GM11168 (cell line): ENCODE data around the gene CETP.
"Not testable (repeated sequence)": the region's sequence is repeated elsewhere in the genome, so short reads cannot be mapped to it uniquely, and the experiment has no call there.

Experiments used
- in situ Hi-C: fragments of 300-500 bp; cut with MboI; formaldehyde crosslinking; loops from one replicate; pipeline ENCODE4 v1.12.0; 2022; ENCODE audit warnings: low sequenced_read_pairs; ENCODE audit not compliant: unreplicated experiment

CETP gene

GRCh38 chr16:56950881-56951771, 10.6 kb upstream of the CETP start:
- in situ Hi-C loops: loop anchor here (5.0 kb wide), 1 partner anchor 84 kb away; the partner anchor contains the start of gene SLC12A3

GRCh38 chr16:56953006-56953405, 8.7 kb upstream of the CETP start:
- in situ Hi-C loops: loop anchor here (5.0 kb wide), 1 partner anchor 86 kb away; the partner anchor contains the start of gene SLC12A3

- in situ Hi-C loops: no loop called here
Measured at GRCh38 chr16:56956076-56956475, 5.7 kb upstream of the CETP start.

DNA sequence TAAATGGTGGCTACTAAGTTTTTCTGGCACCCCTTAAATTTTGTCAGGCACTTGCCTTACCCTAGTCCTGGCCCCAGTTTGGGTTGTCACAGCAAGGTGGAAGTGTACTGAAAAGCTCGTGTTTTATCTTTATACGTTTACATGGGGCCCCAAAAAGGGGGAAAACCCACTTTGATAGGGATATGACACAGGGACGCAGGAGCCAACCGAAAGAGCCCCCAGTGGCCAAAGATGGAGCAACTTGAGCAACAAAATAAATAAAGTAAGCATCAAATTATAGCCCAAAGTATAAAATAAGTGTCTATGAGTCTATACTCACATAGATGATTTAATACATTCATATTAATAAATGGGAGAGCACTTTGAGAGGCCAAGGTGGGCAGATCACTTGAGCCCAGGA, 5.0 kb upstream of the CETP start:
- in situ Hi-C loops: no loop called here

DNA sequence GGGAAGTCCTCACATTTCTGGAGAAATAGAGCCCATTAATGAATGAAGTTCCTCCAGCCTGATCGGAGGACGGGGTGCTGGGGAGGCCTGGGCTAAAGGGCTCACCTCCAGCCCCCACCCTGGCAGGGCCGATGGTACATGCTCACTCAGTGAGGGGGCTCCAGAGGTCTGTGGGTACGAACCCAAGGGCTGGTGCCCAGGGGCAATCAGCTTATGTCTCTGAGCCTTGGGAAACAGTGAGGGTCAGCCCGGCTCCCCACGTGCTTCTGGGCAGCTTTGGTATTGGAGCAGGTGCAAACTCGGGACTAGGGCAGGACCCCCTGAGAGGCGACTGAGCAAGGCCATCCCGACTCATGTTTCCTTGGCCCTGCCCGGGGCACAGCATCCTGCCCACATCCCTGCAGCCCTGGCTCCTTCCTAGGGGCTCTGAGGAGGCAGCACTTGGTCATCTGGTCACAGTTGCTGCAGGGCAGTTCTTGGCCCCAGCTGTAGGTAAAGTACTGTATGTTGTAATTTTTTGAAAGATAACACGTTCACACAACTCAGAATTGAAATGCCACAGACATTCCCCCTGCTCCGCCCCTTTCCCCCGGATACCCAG, 969 bp upstream of the CETP start:
- in situ Hi-C loops: no loop called here

GRCh38 chr16:56961386-56961785, 364 bp upstream of the CETP start:
- in situ Hi-C loops: no loop called here

GRCh38 chr16:56964243-56965148, 2.7 kb downstream of the CETP start:
- in situ Hi-C loops: loop anchor here (5.0 kb wide), 1 partner anchor 93 kb away; no protein-coding TSS in a partner anchor

GRCh38 chr16:56965149-56966092, 3.7 kb downstream of the CETP start:
- in situ Hi-C loops: loop anchor here (5.0 kb wide), 1 partner anchor 92 kb away; no protein-coding TSS in a partner anchor

DNA sequence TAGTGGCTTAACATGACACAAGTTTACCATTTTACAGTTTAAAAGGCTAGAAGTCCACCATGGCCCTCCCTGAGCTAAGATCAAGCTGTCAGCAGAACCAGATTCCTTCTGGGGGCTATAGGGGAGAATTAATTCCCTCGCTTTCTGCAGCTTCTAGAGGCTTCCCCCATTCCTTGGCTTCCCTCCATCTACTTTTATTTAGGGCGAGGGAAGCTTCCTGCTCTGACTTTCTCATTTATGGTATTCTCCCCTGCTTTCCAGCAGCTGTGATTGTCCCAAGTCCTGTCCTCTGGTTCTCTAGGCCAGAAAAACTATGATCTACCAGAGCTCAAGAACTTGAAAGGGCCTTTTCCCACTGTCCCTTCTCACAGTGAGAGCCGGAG, 4.3 kb downstream of the CETP start:
- in situ Hi-C loops: loop anchor here (5.0 kb wide), 1 partner anchor 91 kb away; no protein-coding TSS in a partner anchor

DNA sequence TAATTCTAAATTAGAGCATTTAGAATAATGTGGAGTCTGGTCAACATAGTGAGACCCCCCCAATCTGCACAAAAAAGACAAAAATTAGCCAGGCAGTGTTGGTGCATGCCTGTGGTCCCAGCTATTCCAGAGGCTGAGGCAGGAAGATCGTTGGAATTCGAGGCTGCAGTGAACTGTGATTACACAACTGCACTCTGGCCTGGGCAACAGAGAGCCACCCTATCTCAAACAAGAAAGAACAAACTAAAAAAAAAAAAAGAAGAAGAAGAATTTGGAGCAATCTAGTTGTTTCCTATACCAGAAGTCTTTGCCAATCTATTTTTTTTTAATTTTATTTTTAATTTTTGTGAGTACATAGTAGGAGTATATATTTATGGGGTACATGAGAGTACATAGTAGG, 6.0 kb downstream of the CETP start:
- in situ Hi-C loops: loop anchor here (5.0 kb wide), 1 partner anchor 90 kb away; no protein-coding TSS in a partner anchor

- in situ Hi-C loops: loop anchor here (5.0 kb wide), 1 partner anchor 88 kb away; no protein-coding TSS in a partner anchor
Measured at GRCh38 chr16:56969769-56970168, 8.0 kb downstream of the CETP start.

DNA sequence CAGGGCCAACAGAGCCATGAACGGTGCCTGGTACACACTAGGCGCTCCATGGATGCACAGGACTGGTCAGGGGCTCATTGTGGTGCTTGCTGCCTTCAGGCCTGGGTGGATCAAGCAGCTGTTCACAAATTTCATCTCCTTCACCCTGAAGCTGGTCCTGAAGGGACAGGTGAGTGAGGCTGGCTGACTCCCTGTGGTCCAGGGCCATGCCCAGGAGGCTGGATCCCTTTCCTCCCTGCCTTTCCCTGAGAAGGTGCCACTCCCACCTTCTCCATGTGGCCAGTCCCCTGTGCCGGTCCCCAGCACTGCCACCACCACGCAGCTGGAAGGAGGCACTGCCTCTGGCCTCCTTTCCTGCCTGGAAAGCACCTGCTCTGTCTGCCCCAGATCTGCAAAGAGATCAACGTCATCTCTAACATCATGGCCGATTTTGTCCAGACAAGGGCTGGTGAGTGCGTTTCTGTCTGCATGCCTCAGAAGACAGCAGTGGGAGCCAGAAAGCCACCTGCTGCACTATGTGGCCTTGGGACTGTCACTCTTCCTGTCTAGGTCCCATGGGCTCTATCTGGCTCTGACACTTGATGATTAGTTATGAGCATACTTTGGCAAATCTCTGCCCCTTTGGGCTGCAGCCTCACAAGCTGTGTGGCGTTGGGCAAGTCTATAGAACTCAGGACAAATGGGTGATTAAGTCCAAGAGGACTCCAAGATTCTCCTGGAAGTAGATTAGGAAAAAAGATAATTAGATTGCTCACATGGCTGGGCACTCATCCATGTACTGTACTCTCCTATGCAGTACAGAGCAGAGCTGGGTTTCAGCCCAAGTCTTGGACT, 9.4 kb downstream of the CETP start:
- in situ Hi-C loops: no loop called here

DNA sequence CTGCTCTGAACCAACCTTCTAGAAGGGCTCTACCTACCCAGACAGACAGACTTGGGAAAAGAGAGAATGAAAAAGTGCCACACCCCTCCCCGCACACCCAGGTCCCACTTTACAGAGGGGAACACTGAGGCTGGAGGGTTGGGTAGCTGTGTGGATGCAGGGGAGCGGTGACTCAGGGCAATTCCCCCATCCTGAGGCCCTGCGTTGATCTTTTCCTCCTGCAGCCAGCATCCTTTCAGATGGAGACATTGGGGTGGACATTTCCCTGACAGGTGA, 10.0 kb downstream of the CETP start:
- in situ Hi-C loops: no loop called here

DNA sequence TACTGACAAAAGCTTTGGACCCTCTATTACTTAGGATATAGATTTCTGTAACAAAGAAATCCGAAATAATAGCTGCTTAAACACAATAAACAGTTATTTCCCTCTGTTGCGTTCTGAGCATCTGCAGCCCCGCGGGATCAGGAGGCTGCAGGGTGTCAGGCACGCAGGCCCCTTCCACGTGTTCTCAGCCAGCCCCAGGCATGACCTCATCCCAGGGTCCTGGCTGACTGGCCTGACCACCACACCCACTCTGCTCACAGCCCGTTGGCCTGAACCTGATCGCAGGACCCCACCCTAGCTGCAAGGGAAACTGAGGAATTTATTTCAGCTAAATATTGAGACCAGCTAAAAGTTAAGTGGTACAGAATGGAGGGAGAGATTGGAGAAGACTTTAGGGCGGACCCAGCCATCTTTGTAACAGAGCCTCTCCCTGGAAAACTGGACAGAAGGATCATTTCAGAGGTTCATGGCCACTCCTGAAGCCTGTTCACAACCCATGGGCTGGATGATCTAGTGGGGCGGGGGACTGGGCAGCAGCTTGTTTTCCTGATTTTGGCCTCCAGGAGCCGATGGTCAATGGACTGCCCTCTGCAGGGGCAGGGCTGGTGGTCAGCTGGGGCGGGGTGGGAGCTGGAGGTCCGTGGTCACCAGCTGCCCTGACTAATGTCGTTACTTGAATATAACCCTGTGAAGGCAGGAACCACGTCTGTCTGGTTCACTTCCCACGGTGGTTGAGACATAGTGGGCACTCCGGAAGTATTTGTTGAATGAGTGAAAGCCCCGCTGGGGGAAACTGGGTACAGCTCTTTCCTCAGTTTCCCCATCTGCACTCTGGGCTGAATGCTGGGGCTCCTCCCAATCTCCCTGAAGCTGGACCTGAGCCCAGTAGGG, 10.9 kb downstream of the CETP start:
- in situ Hi-C loops: no loop called here

GRCh38 chr16:56973294-56973689, 11.5 kb downstream of the CETP start:
- in situ Hi-C loops: no loop called here

GRCh38 chr16:56973899-56974298, 12.1 kb downstream of the CETP start:
- in situ Hi-C loops: not testable (repeated sequence)

- in situ Hi-C loops: no loop called here
Measured at GRCh38 chr16:56974549-56975300, 13.0 kb downstream of the CETP start.
